SK-N-SH (cell line): Measurements from ENCODE around the gene FTSJ1. TPM values are rescaled to one million over a fixed set of nuclear protein-coding genes. Genes with fewer than 3 reads are reported as not detected.

Experiments
- CTCF ChIA-PET: fragments of 300-600, 350-600 bp; formaldehyde crosslinking; extraction: SDS; loops from one replicate; lab custom pipeline; 2021; lab: Yijun Ruan, JAX
- POLR2A ChIA-PET: fragments of 350-600 bp; sonication (Branson Sonifier 250); formaldehyde crosslinking; extraction: SDS; loops from one replicate; lab custom pipeline; 2020; ENCODE audit warnings: antibody characterized with exemption, inconsistent platforms; lab: Yijun Ruan, JAX
- DNase-seq: peaks from one replicate; pipeline ENCODE4 v3.0.0; 2012
- H2AFZ ChIP-seq: fragments of 200-600 bp; sonication (generic); 2 replicates; pipeline ENCODE4 v1.8.1; 2016; ENCODE audit warnings: antibody characterized with exemption, mild to moderate bottlenecking, low read depth
- H3F3A ChIP-seq: fragments of 200-600 bp; sonication (generic); replicated peaks from 2 replicates; pipeline ENCODE3; 2016; ENCODE audit warnings: antibody characterized with exemption, mild to moderate bottlenecking; ENCODE audit not compliant: insufficient read depth
- H3K27ac ChIP-seq, 2 experiments: fragments of 200-500 bp in 1 of 2; fragments of 200-600 bp in 1 of 2; sonication (Bioruptor generic) in 1 of 2; sonication (generic), shearing (Covaris generic) in 1 of 2; 2 replicates each; pipeline versions ENCODE4 v1.5.1 to v1.6.1; 2014 to 2016; ENCODE audit warnings: low read depth in 2 of 2, inconsistent platforms in 1 of 2, low read length in 1 of 2, mild to moderate bottlenecking in 1 of 2, mixed read lengths in 1 of 2
- H3K27me3 ChIP-seq: fragments of 200-600 bp; sonication (generic), shearing (Covaris generic); 2 replicates; pipeline ENCODE4 v1.6.1; 2016; ENCODE audit warnings: mixed run types; ENCODE audit not compliant: insufficient read depth
- H3K36me3 ChIP-seq, 2 experiments: fragments of 200-500 bp in 1 of 2; fragments of 200-600 bp in 1 of 2; sonication (Bioruptor generic) in 1 of 2; sonication (generic) in 1 of 2; replicated peaks in 1 of 2; 2 replicates each; pipeline versions ENCODE3 to v1.5.1; 2014 to 2016; ENCODE audit warnings: low read length in 1 of 2, mild to moderate bottlenecking in 1 of 2; ENCODE audit not compliant: insufficient read depth in 2 of 2, control insufficient read depth in 1 of 2
- H3K4me1 ChIP-seq, 2 experiments: fragments of 200-500 bp in 1 of 2; fragments of 200-600 bp in 1 of 2; sonication (Bioruptor generic) in 1 of 2; sonication (generic), shearing (Covaris generic) in 1 of 2; 2 replicates each; pipeline versions ENCODE4 v1.5.1 to v1.6.1; 2014 to 2016; ENCODE audit warnings: low read depth in 1 of 2, low read length in 1 of 2, mixed run types in 1 of 2; ENCODE audit not compliant: insufficient read depth in 2 of 2, control insufficient read depth in 1 of 2
- H3K4me2 ChIP-seq: fragments of 200-600 bp; sonication (generic), shearing (Covaris generic); 2 replicates; pipeline ENCODE4 v1.6.1; 2017; ENCODE audit warnings: mixed run types
- H3K4me3 ChIP-seq, 2 experiments: fragments of 200-500 bp in 1 of 2; fragments of 200-600 bp in 1 of 2; sonication (Bioruptor generic) in 1 of 2; sonication (generic), shearing (Covaris generic) in 1 of 2; 2 replicates each; pipeline versions ENCODE4 v1.5.1 to v1.8.1; 2014 to 2016; ENCODE audit warnings: low read depth in 2 of 2, inconsistent platforms in 1 of 2, low read length in 1 of 2, mild to moderate bottlenecking in 1 of 2, mixed read lengths in 1 of 2, moderate library complexity in 1 of 2
- H3K79me2 ChIP-seq: fragments of 200-600 bp; sonication (generic); 2 replicates; pipeline ENCODE4 v1.8.1; 2017; ENCODE audit warnings: mild to moderate bottlenecking; ENCODE audit not compliant: insufficient read depth
- H3K9ac ChIP-seq: fragments of 200-600 bp; sonication (generic); 2 replicates; pipeline ENCODE4 v1.6.1; 2017; ENCODE audit warnings: mixed run types
- H3K9me2 ChIP-seq: fragments of 200-600 bp; sonication (generic); 2 replicates; pipeline ENCODE4 v1.6.1; 2017; ENCODE audit warnings: mixed run types
- H3K9me3 ChIP-seq: fragments of 200-600 bp; sonication (generic); 2 replicates; pipeline ENCODE4 v1.6.1; 2017; ENCODE audit warnings: mixed run types, mild to moderate bottlenecking, moderate library complexity
- H4K20me1 ChIP-seq: fragments of 200-600 bp; sonication (generic); 2 replicates; pipeline ENCODE4 v1.6.1; 2017; ENCODE audit warnings: mild to moderate bottlenecking, mixed run types; ENCODE audit not compliant: insufficient read depth
- CTCF ChIP-seq: fragments of 200-600 bp; sonication (generic); IDR thresholded peaks from 2 replicates; pipeline ENCODE4 v1.6.1; 2017; ENCODE audit warnings: antibody characterized with exemption, mild to moderate bottlenecking, moderate library complexity
- EP300 ChIP-seq, 2 experiments: IDR thresholded peaks; 2 replicates each; pipeline versions ENCODE4 v1.4.0 to v1.6.1; 2012; ENCODE audit warnings: borderline replicate concordance in 1 of 2, low read depth in 1 of 2, low read length in 1 of 2
- FOSL2 ChIP-seq: IDR thresholded peaks from 2 replicates; pipeline ENCODE4 v1.4.0; 2012; ENCODE audit warnings: low read depth, mild to moderate bottlenecking, moderate library complexity, borderline replicate concordance
- GABPA ChIP-seq: IDR thresholded peaks from 2 replicates; pipeline ENCODE4 v1.4.0; 2012; ENCODE audit warnings: low read depth, mild to moderate bottlenecking
- NFIC ChIP-seq: IDR thresholded peaks from 2 replicates; pipeline ENCODE4 v1.4.0; 2012; ENCODE audit warnings: borderline replicate concordance
- RAD21 ChIP-seq: IDR thresholded peaks from 2 replicates; pipeline ENCODE4 v1.6.1; 2012; ENCODE audit warnings: mild to moderate bottlenecking, low read length
- RFX5 ChIP-seq: IDR thresholded peaks from 2 replicates; pipeline ENCODE4 v1.6.1; 2012; ENCODE audit warnings: mild to moderate bottlenecking, improper control_type of control experiment, low read length
- TEAD4 ChIP-seq: IDR thresholded peaks from 2 replicates; pipeline ENCODE4 v1.4.0; 2012; ENCODE audit warnings: mild to moderate bottlenecking, borderline replicate concordance; ENCODE audit not compliant: insufficient read depth
- YY1 ChIP-seq: IDR thresholded peaks from 2 replicates; pipeline ENCODE4 v1.4.0; 2012; ENCODE audit warnings: low read depth, mild to moderate bottlenecking
- WGBS: methylation state at CpG from one replicate; pipeline ENCODE4 v1.1.6; 2017; ENCODE audit warnings: low lambda C conversion rate; 5-methylcytosine and 5-hydroxymethylcytosine counted together
- polyA plus RNA-seq, 3 experiments: library from polyadenylated mRNA; depleted of rRNA; stranded (reverse); fragments of >200 nt; gene quantifications; 2 replicates each; pipeline ENCODE4 v1.2.3, GENCODE V29; 2012

The FTSJ1 gene
- polyA plus RNA-seq, 1 of the 3 experiments (the other 2 are of a cell fraction) = 34.1 TPM

- Histone ChIP-seq H3K36me3 (no peaks in the 10 kb centered on the region), H3K9ac (no peak overlapping the region), H3K27ac (no peak overlapping the region), H3F3A (no peaks in the 10 kb centered on the region)
- TF ChIP-seq TEAD4 (no peak), GABPA (no peak), RFX5 (no peak), RAD21 (no peak), NFIC (no peak)
- TF ChIP-seq, all 33 proteins: peak for 0
- H3K4me2 ChIP-seq = no peak overlapping the region
- no peak for DNase-seq
- H3K4me3 ChIP-seq = no peak overlapping the region
- no peak overlapping the region for H2AFZ ChIP-seq
- no peaks in the 10 kb centered on the region for H3K9me3 ChIP-seq
- ChIA-PET POLR2A (no interaction called here), CTCF (no interaction called here)
- no peaks in the 10 kb centered on the region; the same call in 1 of the 2 replicates for H3K27me3 ChIP-seq
- 41% methylated on average over 4 of the region's 6 CpGs for WGBS
- no peaks in the 10 kb centered on the region for H4K20me1 ChIP-seq
- H3K4me1 ChIP-seq = peaks cover 0 to 10% of the 10 kb centered on the region in 2 experiments; a peak in 1 of 4 replicates
- no peaks in the 10 kb centered on the region for H3K79me2 ChIP-seq
- H3K9me2 ChIP-seq = no peaks in the 10 kb centered on the region
These were observed 14.2 kb upstream of the FTSJ1 start for GRCh38 chrX:48461830-48462229.

GRCh38 chrX:48465336-48465933, 10.6 kb upstream of the FTSJ1 start:
- Histone ChIP-seq H2AFZ (no peak overlapping the region), H4K20me1 (no peaks in the 10 kb centered on the region), H3K36me3 (no peaks in the 10 kb centered on the region), H3K9me3 (no peaks in the 10 kb centered on the region), H3K4me3 (no peak overlapping the region), H3K9ac (no peak overlapping the region), H3K4me2 (no peak overlapping the region), H3K27me3 (no peaks in the 10 kb centered on the region; the same call in 1 of the 2 replicates), H3K27ac (peak overlapping the region in 1 of 2 experiments; percentile 0; a peak in 2 of 4 replicates), H3K4me1 (peaks cover 0 to 10% of the 10 kb centered on the region in 2 experiments; a peak in 1 of 4 replicates), H3K9me2 (no peaks in the 10 kb centered on the region), H3F3A (no peaks in the 10 kb centered on the region), H3K79me2 (no peaks in the 10 kb centered on the region)
- whole genome bisulfite sequencing = 5% methylated on average over 10 of the region's 10 CpGs
- CTCF ChIA-PET = interaction anchor here (1.7 kb wide), 1 partner anchor 31 kb away, joined by 5 read pairs; no protein-coding TSS in a partner anchor
- POLR2A ChIA-PET = no interaction called here
- peak; percentile 44; the same call in 1 of the 2 replicates for TF ChIP-seq FOSL2
- no peak for TF ChIP-seq YY1
- peak; percentile 39 for DNase-seq

DNA sequence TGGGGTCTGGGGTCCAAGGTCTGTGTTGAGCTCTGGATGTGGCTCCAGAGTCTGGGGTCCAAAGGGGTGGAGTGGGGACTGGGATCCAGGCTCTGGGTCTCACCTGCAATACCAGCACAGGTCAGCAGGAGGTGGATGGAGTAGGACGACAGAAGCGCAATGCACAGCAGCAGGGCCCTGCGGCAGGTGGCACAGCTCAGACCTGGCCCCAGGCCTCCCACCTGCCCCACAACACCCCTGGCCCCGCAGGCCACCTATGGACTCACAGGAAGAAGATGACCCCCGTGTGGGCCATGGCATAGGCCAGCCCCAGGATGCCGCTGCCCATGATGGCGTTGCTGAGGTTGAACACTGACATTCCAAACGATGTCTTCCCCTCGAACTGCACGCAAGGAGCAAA, 9.3 kb upstream of the FTSJ1 start:
- no peaks in the 10 kb centered on the region for H3K79me2 ChIP-seq
- H3K9ac ChIP-seq = no peak overlapping the region
- H3K4me2 ChIP-seq = no peak overlapping the region
- H3K9me3 ChIP-seq = no peaks in the 10 kb centered on the region
- H3K4me3 ChIP-seq = no peak overlapping the region
- H2AFZ ChIP-seq = no peak overlapping the region
- no peaks in the 10 kb centered on the region for H3F3A ChIP-seq
- DNase-seq = peak; percentile 41
- H3K9me2 ChIP-seq = no peaks in the 10 kb centered on the region
- WGBS = 42% methylated on average over 5 of the region's 10 CpGs
- H3K36me3 ChIP-seq = no peaks in the 10 kb centered on the region
- no peak overlapping the region for H3K27ac ChIP-seq
- TF ChIP-seq EP300 (IDR thresholded peaks at IDR 0.05; ENCODE audit: borderline replicate concordance in 1 of 2, low read depth in 1 of 2, low read length in 1 of 2) (no peak), CTCF (peak; percentile 23; the same call in 1 of the 2 replicates)
- POLR2A ChIA-PET = no interaction called here
- H3K4me1 ChIP-seq = peaks cover 0 to 10% of the 10 kb centered on the region in 2 experiments; a peak in 1 of 4 replicates
- no peaks in the 10 kb centered on the region; the same call in 1 of the 2 replicates for H3K27me3 ChIP-seq
- CTCF ChIA-PET = interaction anchor here (0.7 to 1.7 kb wide), 3 partner anchors 11 to 97 kb away, joined by 3 to 5 read pairs (median 3); no protein-coding TSS in a partner anchor
- no peaks in the 10 kb centered on the region for H4K20me1 ChIP-seq
